Measurements from ENCODE around the gene WDR62.
"Not testable (repeated sequence)": the region's sequence is repeated elsewhere in the genome, so short reads cannot be mapped to it uniquely, and the experiment has no call there.

The WDR62 gene

GRCh38 chr19:36113894-36114720, 59.4 kb downstream of the WDR62 start:
- DNase-seq: no peak

- peak; percentile 99 for DNase-seq
Observed at GRCh38 chr19:36114721-36115452, 60.2 kb downstream of the WDR62 start, which contains the start of gene POLR2I. POLR2I (minus strand) TSS chr19:36114875; CDS start chr19:36114856, 19 bp downstream.

GRCh38 chr19:36115453-36116343, 61.0 kb downstream of the WDR62 start, which contains the start of gene TBCB:
TBCB (plus strand) TSS chr19:36115468; CDS start chr19:36115561, 93 bp downstream.
- DNase-seq: peak; percentile 3

- DNase-seq: no peak
Observed at GRCh38 chr19:36116344-36116637, 61.6 kb downstream of the WDR62 start.

- no peak for DNase-seq
Observed at GRCh38 chr19:36120092-36120983, 65.6 kb downstream of the WDR62 start.

GRCh38 chr19:36120984-36121358, 66.3 kb downstream of the WDR62 start:
- no peak for DNase-seq

- no peak for DNase-seq
Observed at GRCh38 chr19:36121486-36122124, 66.9 kb downstream of the WDR62 start.

GRCh38 chr19:36125557-36125956, 70.9 kb downstream of the WDR62 start:
- DNase-seq: no peak

GRCh38 chr19:36128392-36128736, 73.7 kb downstream of the WDR62 start:
- DNase-seq: peak; percentile 31

GRCh38 chr19:36131221-36131620, 76.5 kb downstream of the WDR62 start:
- DNase-seq: not testable (repeated sequence)

GRCh38 chr19:36134867-36135266, 80.2 kb downstream of the WDR62 start:
- not testable (repeated sequence) for DNase-seq

- DNase-seq: peak; percentile 7
Observed at GRCh38 chr19:36136964-36137686, 82.4 kb downstream of the WDR62 start.

GRCh38 chr19:36139120-36139472, 84.4 kb downstream of the WDR62 start:
- DNase-seq: no peak

- peak; percentile 89 for DNase-seq
Observed at GRCh38 chr19:36139473-36140303, 85.0 kb downstream of the WDR62 start, which contains the start of gene CAPNS1. CAPNS1 (plus strand) TSS chr19:36140066; CDS start chr19:36141012, 946 bp downstream.

- DNase-seq: peak; percentile 27
Observed at GRCh38 chr19:36140304-36141038, 85.8 kb downstream of the WDR62 start.

- DNase-seq: peak; percentile 61
Observed at GRCh38 chr19:36141039-36141927, 86.6 kb downstream of the WDR62 start.

- DNase-seq: no peak
Observed at GRCh38 chr19:36142046-36142445, 87.3 kb downstream of the WDR62 start.

- DNase-seq: no peak
Observed at GRCh38 chr19:36142496-36142895, 87.8 kb downstream of the WDR62 start.
